Peyer's patch (tissue), 4 donors: Measurements from ENCODE around the gene ACTR3C.

ENCODE experiments used
- POLR2A ChIP-seq, 2 donors: fragments of 450-650 bp; IDR thresholded peaks; one replicate each; pipeline ENCODE4 v1.5.1; 2017; ENCODE audit warnings: antibody characterized with exemption in 2 of 2, mild to moderate bottlenecking in 2 of 2, moderate library complexity in 2 of 2
- TF ChIP-seq, protein P1 (sequence below), 6 experiments: fragments of 450-650 bp in 4 of 6; fragments of 200-600 bp in 2 of 6; sonication (generic) in 1 of 6; IDR thresholded peaks; one replicate each; pipeline ENCODE4 v1.5.1; 2017 to 2019; ENCODE audit warnings: antibody characterized with exemption in 6 of 6, mild to moderate bottlenecking in 3 of 6, moderate library complexity in 1 of 6

DNA sequence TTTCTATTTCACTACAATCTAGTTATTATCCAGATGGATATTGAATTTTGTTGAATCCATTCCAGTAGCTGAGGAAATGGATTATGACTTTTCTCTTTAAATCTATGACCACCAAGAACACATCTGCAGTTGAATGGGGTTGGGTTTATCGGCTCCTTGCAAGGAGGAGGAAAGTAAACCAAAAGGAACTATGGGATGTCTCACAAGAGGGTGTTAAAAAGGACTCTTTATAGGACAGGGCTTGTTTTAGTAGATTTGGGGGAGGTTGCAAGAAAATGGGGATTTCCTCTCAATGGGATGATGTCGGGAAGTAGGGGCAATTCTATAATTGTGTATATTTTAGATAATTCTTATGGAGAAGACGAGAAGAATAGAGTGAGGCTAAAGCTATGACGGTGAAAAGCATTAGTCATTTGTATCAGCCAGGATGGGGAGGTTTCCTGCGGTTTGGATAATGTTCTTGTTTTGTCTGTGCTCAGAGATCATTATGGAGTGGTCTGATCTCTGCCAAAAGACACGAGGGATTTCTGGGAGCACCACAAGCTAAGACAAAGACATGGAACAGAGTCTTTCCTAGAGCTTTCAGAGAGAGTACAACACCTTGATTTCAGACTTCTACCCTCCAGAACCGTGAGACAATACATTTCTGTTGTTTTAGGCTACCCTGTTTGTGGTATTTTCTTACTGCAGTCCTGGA lies 5.4 kb downstream of the ACTR3C start:
- TF ChIP-seq, protein P1, sequence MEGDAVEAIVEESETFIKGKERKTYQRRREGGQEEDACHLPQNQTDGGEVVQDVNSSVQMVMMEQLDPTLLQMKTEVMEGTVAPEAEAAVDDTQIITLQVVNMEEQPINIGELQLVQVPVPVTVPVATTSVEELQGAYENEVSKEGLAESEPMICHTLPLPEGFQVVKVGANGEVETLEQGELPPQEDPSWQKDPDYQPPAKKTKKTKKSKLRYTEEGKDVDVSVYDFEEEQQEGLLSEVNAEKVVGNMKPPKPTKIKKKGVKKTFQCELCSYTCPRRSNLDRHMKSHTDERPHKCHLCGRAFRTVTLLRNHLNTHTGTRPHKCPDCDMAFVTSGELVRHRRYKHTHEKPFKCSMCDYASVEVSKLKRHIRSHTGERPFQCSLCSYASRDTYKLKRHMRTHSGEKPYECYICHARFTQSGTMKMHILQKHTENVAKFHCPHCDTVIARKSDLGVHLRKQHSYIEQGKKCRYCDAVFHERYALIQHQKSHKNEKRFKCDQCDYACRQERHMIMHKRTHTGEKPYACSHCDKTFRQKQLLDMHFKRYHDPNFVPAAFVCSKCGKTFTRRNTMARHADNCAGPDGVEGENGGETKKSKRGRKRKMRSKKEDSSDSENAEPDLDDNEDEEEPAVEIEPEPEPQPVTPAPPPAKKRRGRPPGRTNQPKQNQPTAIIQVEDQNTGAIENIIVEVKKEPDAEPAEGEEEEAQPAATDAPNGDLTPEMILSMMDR (IDR thresholded peaks at IDR 0.05), result no peak
- TF ChIP-seq POLR2A (IDR thresholded peaks at IDR 0.05), result no peak
